HG03095 (cell line): ENCODE data around the gene NPTXR.

Source experiments
- ATAC-seq: cut with Tn5 transposase; IDR thresholded peaks from one replicate; pipeline ENCODE4 v1.9.1; 2021; ENCODE audit warnings: moderate library complexity; ENCODE audit not compliant: unreplicated experiment

The NPTXR gene

DNA sequence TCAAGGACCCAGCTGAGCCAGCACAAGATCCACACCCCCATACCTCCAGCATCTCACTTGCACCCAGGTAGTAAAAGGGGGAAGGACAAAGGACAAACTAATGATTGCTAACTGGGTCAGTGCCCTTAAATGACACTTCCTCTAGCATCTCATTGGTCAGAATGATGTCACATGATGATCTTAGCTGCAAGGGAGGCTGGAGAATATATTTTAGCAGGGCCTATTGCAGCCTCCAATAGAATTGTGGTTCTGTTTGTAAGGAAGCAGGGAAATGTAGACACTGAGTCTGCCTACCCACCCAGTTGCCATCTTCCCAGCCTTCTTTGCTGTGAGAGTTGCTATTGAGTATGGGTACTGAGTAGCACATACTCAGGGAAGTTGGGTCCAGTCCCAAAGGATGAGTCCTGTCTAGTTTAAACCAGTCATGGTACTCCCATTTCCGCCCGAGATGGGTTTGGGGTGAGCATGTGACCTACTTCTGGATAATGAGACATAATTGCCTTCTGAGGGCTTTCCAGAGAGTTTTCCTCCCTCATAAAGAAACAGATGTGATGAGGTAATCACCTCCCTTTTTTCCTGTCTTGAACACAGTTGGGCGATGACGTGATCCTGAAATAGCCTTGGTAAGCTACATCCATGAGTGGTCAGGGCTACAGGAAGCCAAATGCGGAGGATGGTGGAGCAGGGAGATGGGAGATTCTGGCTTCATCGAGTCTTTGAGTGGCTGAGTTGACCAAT, 44.4 kb downstream of the NPTXR start:
- ATAC-seq: no peak

DNA sequence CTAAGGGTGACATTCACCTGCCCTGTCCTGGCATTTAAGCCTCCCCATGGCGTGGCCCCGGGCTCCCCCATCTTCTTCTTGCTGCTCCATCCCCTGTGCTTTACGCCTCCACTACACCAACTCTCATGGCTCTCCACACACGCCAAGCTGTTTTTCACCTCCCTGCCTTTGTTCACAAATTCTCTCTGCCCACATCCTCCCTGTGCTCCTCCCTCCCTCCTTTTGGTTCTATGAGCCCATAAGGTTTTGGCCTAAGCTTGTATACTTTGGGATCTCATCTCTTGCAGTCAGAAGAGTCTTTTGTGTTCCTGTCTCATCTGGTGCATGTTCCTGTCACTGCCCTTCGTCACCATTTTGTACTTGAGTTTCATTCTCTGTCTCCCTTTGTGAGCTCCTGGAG, 45.3 kb downstream of the NPTXR start:
- no peak for ATAC-seq

DNA sequence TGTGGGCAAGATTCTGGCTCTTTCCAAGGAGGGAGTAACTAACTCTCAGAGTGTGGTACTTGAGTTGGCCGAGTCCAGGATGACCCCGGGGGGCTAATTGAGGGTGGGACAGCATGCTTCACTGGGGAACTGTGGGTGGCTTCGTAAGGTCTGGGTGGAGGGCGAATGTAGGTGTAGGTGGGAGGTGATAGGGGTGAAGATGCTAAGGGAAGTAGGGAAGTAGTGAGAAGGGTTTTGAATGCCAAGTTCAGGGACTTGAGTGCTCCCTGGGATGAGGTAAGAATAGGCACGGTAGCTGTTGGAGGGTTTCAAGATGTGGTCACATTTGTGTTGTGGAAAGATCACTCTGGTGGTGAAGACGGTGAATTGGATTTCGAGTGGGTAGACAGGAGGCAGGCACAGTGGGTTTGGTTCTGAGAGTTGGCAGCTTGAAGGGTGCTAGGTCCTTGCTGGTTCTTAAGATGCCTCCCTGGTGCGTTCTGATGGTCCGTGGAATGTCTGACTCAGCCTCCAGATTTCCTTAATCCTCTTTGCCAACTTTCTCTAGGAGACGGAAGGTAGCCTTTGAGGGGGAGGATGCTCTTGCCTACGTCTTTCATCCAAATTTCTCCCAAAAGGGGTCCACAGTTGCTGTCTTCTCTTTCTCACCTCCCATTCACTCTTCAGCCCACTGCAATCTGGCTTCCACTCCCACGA, 47.4 kb downstream of the NPTXR start:
- ATAC-seq: no peak

DNA sequence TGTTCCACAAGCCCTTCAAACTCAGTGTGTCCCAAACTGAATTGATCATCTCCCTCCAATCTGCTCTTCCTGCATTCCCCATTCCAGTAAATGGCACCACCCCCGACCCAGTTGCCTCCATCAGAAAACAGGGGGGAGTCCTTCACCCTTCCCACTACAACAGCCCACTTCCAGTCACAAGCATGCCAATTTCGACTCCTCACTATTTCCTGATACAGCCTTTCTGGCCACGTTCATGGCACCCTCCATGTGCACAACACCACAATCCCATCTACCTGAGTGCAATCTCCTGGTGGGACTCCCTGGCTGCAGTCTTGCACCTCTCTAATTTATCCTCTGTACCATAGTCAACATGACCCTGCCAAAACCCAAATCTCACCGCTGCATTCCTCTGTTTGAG, 48.3 kb downstream of the NPTXR start:
- no peak for ATAC-seq

DNA sequence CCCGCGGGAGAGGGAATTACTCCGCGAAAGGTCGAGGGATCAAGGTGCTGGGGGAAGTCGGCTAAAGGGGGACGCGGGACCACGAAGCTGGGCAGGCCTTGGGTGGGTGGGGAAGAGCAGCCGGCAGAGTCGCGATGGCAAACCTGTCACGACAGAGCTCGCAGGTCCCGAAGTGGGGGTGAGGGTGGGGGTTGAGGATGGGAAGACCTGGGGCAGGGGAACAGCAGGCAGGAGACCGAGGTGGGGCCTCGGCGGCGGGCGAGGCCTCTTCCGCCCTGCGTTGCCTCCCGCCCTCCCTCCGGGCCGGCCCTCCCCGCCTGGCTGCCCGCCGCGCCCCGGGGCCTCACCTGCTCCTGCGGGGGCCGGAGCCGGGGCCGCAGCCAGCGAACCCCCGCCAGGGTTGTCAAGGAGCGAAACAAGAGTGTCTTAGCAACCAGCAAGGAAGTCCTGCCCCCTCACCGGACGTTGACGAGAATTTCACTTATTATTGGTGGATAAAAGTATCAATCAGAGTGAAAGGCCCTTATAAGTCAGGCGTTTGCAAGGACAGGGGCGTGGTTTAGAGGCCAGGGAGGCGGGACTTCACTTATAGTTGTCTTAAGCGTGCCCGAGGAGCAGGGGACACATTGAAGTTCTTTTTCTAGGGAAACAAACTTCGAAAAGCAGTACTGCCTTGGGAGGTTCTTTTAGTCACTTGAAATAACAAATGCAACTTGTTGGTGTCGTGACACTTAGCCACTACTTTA, 49.9 kb downstream of the NPTXR start, which contains the start of gene DNAL4:
Gene DNAL4 (minus strand): TSS at position 423 of the 746 bp plus-strand sequence. CDS start 11,412 bp downstream, outside the sequence.
- peak; percentile 92 for ATAC-seq

DNA sequence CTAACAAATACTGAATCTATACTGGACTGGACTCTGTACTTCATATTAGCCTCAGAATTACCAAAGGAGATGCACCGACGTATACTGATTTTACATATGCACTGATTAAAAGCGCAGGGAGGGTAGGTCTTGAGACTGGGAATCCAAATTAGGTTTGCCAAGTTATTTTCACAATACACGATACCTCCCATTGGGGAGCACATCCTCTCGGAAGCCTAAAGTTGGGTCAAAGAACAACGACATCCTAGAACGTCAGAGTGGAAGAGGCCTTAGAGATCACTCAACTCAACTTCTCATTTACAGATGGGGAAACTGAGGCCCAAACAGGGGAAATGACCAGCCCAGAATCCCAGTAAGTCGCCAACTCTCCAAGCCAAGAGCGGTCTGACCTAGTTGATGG, 50.5 kb downstream of the NPTXR start:
- no peak for ATAC-seq

DNA sequence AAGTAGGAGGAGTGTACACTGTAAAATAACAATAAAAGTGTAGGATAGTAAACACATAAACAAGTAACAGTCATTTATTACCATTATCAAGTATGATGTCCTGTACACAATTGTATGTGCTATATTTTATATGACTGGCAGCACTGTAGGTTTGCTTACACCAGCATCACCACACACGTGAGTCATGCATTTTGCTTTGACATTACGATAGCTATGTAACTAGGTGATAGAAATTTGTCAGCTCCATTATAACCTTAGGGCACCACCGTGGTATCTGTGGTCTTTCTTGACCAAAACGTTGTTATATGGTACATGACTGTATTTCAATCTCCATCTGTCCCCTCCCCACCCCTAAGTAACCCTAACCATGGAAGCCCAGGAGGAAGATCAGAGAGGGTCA, 51.0 kb downstream of the NPTXR start:
- ATAC-seq: no peak

DNA sequence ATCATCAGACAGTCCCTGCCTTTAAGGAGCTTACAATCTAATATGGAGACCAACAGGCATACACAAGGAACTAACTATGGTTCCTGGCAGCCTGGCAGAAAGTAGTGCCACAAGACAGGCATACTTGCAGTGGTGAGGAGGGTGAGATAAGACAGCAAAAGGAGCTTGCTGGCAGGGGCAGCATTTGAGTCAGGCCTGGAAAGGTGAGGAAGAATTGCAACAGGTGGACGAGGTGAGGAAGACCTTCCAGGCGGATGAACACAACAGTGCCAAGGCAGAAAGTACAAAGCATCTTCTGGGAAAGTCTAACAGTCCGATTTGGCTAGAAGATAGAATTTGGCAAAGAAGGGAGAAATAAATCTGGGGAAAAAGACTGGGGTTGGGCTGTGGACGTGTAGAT, 54.2 kb downstream of the NPTXR start:
- ATAC-seq: no peak

DNA sequence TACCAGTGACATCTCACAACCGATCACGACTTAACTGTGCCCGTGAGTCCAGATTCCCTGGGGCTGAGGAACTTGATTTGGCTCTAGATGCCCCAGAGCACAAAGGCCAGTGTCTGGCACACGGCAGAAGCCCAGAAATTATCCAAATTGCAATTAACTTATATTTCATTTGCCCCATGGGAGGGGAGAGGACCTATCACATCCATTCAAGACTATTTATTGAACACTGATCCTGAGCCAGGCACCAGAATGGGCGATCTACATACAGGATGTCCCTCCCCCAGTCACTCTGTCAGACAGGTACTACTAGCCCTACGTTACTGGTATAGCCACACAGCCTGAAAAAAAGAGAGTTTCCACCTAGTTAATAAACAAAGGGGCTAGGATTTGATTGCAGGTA, 55.0 kb downstream of the NPTXR start:
- no peak for ATAC-seq

DNA sequence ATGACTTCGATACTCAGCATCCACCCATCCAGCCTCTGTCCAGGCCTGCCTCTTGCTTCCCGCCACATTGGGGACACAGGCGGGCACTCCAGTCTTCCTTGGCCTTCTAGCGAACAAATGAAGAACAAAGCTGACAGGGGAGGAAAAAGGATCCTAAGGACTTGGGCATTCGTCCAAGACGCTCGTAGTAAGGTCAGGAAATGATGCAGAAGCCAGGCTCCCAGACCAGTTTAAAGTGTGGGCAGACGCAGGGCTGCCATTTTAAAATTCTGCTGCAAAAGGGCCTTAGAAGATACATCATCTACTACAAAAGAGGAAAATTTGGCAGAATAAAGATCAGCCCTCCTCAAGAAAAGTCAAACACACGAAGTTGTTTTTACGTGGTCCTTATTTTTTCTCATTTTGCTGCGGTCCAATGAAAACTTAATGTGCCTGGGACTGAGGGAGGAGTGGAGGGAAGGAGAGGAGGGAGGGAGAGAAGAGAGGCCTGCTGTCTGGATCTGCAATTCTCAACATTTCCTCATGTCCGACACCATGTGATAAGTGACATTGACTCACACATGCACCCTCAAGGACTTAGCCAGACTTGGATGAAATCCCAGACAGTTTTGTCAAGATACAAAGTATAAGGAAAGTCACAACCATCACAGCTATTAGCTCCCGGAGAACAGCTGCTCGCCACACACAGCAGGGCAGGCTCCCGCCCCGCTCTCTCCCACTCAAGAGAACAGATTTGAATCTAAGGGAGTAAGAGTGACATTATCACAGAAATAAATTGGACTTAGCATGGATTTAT, 55.6 kb downstream of the NPTXR start:
- no peak for ATAC-seq

DNA sequence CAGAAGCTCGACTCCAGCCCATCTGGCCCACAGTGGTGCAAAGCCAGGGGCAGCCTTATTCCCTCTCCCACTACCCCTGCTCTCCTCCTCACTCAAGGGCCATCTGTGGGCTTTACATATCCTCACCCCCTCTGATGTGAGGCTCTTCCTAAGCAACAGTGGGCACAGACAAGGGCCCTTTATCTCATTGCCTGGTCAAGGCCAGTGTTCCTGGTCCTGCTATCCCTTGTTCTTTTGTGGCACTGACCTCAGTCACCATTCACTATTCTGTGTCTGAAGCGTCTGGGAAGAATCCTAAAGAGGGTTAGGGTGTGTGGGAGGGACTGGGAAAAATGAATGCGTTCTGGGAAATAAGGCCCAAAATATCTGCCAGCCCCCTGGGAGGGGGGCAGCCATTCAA, 57.2 kb downstream of the NPTXR start:
- no peak for ATAC-seq

DNA sequence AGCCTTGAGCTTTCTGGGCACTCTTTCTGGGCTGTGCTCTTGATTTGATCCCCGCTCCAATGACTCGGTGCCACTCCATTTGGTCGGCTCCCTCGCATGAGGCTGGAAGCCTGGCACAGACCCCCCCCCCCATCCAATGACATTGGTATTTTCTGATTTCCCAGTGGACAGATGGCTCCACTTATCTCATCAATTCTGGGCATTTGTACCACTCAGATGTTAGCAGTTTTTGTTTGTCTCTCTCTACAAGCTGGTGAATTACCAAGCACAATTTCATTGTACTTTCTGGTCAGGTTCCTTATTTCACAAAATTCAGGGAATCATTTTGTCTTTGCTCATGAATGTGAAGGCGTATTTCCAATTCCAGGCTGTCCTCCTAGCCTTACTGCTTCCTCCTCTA, 59.0 kb downstream of the NPTXR start:
- no peak for ATAC-seq

DNA sequence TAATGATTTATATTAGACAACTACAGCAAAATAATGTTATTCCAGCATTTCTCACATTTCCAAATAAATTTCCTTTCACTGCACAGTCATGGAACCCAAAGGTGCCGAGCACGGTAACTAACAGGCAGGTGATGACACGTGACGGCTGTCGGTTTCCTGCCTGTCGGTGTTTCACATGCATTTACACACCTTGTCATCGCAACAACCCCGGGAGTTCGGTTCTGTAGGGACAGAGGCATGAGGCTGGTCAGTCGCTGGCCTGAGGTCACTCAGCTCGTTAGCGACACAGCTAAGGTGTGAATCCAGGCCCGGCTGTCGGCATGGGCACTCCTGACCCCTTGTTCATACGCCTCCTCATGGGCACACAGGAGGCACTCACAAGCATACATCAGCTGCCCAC, 59.8 kb downstream of the NPTXR start:
- ATAC-seq: no peak

DNA sequence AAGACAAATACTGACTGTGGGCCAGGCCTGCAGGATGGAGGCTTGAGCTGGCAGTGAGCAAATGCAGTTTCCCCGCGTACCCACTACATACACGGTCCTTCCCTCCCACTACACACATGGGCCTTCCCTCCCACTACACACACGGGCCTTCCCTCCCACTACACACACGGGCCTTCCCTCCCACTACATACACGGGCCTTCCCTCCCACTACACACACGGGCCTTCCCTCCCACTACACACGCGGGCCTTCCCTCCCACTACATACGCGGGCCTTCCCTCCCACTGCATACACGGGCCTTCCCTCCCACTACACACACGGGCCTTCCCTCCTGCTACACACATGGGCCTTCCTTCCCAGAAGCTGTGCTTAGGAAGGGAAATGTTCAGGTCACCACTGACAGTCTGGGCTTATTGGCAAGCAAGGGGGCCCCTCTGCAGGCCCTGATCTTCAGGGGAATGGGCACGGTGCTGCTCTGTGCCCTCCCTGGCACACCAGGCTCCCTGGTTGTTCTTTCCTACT, 60.7 kb downstream of the NPTXR start:
- no peak for ATAC-seq

DNA sequence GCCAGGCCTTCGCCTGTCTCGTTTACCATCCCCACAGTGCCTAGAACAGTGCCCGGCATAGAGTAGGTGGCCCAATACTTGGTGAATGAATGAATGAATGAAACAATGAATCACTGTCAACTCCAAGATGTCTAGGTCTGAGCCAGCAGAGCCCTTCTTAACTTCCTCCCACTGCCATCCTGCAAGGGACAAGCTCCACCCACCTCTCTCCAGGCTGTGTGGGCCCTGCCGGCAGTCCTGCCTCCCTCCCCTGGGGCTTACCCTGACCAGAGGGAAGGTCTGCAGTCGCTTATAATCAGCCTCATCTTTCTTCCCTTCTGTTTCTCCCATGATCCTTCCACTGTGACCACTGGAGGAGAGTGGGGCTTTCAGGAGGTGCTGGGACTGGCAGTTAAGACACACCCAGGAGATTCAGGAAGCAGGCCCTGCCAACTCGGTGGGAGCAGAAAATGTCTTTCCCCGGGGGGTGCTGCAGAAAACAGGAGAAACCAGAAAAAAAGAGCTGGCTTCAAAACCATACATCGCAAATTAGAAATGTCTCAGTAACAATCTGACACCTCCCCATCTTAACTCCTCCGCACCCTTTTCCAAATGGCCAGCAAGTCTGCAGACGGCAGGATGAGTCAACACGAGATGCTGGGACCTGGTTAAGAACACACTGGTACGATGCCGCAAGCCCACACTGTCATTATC, 61.3 kb downstream of the NPTXR start:
- ATAC-seq: no peak

DNA sequence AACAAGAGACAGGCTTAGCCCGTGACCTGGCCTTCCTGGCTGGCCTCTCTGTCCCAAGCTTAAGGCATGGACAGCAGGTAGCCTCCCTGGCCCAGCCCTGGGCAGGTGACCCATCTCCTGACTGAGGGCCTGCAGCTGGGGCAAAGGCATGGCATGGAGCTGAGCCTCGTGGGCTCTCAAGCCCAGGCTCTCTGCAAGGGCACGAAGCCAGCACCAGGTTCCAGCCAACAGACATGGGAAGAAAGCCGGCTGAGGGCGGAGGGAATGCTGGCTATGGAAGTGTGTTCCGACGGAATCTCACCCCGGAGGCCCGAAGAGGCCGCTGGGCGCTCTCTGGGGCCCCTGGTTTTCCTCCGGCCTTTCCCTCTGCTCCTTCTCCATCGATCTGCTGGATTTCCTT, 62.8 kb downstream of the NPTXR start:
- ATAC-seq: no peak

DNA sequence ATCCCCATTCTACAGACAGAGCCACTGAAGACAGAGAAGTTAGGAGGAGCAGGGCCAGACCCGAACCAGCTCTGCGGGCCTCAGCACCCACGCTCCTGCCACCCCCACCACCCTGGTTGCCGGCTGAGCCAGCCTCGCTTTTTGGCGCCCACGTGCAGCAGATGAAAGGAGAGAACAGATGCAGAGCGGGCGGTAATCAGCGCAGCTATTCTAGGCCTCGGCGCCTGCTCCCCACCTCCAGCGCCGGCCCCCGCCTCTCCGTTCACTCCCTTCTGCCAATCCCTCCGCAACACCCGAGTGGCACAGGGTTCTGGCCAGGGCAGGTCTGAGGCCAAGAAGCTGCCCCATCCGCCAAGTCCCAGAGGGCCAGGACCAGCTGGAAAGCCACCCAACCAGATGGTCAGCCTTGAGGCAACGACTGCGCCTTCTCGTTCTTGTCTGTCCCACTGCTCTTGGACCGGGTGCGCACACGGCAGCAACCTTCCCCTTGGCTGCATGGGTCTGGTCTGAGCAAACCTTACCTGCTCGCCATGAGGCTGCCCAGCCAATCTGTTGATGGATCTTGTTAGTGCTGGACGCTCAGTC, 66.6 kb downstream of the NPTXR start:
- ATAC-seq: no peak

DNA sequence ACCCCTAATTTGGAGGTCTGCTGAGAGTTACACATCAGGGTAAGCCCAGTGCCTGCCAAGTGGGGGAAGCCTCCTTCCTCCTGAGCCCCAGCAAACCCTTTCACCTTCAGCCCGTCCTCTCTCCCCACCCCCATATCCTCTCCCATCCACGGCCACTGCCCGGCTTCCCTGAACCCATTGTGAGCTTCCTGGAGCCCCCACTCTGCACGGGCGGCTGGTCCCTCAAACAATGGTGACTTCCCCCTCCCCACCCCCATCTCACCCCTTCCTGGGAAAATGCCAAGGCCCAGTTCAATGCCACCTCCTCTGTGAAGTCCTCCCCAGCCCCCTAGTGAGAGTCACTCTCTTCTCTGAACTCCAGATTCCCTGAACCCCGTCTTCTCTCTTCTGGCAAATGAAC, 67.7 kb downstream of the NPTXR start:
- no peak for ATAC-seq

DNA sequence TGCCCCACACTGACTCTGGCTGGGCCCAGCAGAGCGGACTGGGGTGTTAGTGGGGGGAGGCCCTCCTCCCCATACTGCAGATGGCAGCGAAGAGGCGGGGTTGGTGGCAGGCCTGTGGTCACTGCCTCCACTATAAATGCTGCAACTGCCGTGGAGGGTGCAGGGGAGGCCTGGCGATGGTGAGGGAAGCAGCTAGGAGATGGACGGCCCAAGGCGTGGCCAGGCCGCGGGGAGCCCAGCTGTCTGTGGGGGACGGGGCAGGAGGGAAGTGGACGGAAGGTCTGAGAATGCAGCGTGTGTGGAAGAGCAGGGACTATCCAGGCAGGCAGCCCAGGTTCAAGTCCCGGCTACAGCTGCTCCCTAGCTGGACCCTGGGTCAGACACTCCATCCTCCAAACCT, 68.2 kb downstream of the NPTXR start:
- ATAC-seq: no peak
